GM12875 (cell line): Measurements from ENCODE around the gene OTUD1.

Experiments
- H3K4me3 ChIP-seq: one replicate; pipeline ENCODE4 v1.5.1; 2011; ENCODE audit warnings: low read depth, low read length, control low read depth
- TF ChIP-seq, protein P1 (sequence below): IDR thresholded peaks from 2 replicates; pipeline ENCODE4 v1.5.1; 2011; ENCODE audit warnings: low read depth, mild to moderate bottlenecking, control low read depth, inconsistent platforms, low read length, moderate library complexity, borderline replicate concordance; ENCODE audit not compliant: insufficient read depth

OTUD1 gene

GRCh38 chr10:23467012-23467411 lies 28.1 kb downstream of the OTUD1 start:
- TF ChIP-seq, protein P1, sequence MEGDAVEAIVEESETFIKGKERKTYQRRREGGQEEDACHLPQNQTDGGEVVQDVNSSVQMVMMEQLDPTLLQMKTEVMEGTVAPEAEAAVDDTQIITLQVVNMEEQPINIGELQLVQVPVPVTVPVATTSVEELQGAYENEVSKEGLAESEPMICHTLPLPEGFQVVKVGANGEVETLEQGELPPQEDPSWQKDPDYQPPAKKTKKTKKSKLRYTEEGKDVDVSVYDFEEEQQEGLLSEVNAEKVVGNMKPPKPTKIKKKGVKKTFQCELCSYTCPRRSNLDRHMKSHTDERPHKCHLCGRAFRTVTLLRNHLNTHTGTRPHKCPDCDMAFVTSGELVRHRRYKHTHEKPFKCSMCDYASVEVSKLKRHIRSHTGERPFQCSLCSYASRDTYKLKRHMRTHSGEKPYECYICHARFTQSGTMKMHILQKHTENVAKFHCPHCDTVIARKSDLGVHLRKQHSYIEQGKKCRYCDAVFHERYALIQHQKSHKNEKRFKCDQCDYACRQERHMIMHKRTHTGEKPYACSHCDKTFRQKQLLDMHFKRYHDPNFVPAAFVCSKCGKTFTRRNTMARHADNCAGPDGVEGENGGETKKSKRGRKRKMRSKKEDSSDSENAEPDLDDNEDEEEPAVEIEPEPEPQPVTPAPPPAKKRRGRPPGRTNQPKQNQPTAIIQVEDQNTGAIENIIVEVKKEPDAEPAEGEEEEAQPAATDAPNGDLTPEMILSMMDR = no peak
- H3K4me3 ChIP-seq = no peak overlapping the region

DNA sequence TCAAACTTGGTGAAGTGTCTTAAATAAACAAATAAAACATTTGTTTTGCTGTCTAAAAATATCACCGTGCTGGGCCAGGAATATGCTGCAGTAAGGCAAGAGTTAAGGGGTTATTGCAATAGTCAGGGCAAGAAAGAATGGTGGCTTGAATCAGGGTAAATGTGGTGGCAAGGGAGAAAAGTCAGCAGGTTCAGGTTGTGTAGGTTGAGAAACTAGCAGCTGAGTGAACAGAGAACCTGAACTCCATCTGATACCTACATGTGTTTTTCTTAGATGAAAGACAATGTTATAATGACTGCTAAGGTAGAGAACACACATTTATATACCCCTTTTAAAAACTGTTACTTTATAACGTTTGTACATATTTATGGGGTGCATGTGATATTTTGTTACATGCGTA lies 28.7 kb downstream of the OTUD1 start:
- H3K4me3 ChIP-seq = no peak overlapping the region
- TF ChIP-seq, protein P1 = no peak

DNA sequence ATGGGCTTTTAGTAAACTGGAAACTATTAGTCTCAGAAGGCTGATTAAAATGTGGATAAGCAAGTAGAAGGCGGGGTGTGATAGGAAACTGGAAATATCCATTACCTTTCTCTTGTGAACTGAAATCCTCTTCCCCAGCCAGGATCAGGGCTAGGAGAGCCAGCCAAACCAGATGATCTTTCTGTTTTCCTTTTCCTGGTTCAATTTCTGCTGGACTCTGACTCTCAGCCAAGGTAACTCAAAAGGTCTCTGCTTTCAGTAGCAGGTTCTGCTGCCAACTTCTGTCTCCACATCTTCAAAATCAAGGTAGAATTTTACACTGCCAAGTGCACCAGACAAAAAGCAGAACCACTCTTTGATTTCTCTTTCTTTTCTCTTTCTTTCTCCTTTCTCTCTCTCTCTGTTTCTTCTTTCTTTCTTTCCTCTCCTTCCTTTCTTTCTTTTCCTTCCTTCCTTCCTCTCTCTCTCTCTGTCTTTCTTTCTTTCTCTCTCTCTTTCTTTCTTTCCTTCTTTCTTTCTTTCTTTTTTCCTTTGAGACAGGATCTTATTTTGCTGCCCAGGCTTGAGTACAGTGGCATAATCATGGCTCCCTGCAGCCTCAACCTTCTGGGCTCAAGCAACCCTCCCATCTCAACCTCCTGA lies 30.8 kb downstream of the OTUD1 start:
- TF ChIP-seq, protein P1 = no peak
- H3K4me3 ChIP-seq = no peak overlapping the region

GRCh38 chr10:23472181-23472580 lies 33.3 kb downstream of the OTUD1 start:
- H3K4me3 ChIP-seq = no peak overlapping the region
- TF ChIP-seq, protein P1 = no peak

GRCh38 chr10:23474081-23474480 lies 35.2 kb downstream of the OTUD1 start:
- TF ChIP-seq, protein P1 = no peak
- H3K4me3 ChIP-seq = no peak overlapping the region

- TF ChIP-seq, protein P1 = no peak
- no peak overlapping the region for H3K4me3 ChIP-seq
These were observed 35.8 kb downstream of the OTUD1 start for GRCh38 chr10:23474626-23475025.

DNA sequence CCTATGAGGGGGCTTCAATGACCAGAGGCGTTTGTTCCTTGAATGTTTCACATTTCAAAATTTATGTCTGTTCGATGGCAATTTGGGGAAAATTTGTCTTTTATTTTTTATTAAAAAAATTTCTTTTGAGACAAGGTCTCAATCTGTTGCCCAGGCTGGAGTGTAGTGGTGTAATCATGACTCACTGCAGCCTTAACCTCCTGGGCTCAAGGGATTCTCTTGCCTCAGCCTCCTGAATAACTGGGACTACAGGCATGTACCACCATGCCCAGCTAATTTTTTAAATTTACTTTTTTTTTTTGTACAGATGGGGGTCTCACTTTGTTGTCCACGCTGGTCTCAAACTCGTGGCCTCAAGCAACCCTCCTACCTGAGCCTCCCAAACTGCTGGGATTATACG lies 39.7 kb downstream of the OTUD1 start:
- TF ChIP-seq, protein P1 = no peak

More for the DNA sequence above, 39.7 kb downstream of the OTUD1 start:
- H3K4me3 ChIP-seq = no peak overlapping the region
